Measurements from ENCODE around the gene CCDC69.
"Not testable (repeated sequence)": the region's sequence is repeated elsewhere in the genome, so short reads cannot be mapped to it uniquely, and the experiment has no call there.

Gene CCDC69

DNA sequence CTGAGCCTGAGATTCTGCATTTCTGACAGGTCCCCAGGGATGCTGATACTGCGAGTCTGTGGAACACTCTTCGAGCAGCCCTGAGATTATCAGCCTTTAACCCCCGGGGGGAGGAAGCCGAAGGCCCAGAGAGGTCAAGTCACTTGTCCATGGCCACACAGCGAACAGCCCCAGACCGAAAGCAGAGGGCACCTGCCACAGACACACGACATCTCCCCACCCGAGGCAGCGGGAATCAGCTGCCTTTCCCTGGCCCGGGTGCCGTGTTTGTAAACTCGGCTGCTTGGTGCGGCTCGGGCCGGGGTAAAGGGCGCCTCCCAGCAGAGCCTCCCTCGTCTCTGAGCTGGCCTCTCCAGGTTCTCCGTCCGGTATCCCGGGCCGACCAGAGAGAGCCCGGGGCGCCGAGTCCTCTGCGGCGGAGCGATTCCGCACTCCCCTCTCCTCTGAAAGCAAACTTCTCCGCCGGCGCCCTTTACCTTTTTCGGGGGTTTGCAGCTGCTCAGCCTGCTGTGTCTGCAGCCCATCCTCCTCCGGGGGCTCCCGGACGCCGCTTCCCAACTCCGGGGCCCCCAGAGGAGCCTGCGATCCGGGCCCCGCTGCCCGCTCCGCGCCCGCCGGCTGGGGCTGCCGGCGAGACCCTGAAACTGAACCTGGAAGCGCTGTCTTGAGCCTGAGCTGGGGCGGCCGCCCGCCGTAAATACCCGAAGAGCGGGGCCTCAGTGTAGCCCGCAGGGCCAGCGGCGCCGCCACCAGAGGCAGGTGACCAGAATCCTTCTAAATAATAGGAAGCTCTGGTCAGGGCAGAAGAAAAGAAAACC, at the start of gene CCDC69:
CCDC69 (minus strand) TSS at position 646 of the 818 bp plus-strand sequence; CDS start at position 524, 122 bp downstream.
- H3K4me3 Mint-ChIP-seq: peak within 1 kb of the TSS; percentile 85
- H3K36me3 Mint-ChIP-seq: peaks cover 4% of the 10 kb centered on the region
- peaks cover 58% of the 10 kb centered on the region for H3K4me1 Mint-ChIP-seq (ENCODE audit: low read depth)
- H3K9me3 Mint-ChIP-seq (ENCODE audit: low read depth): no peaks in the 10 kb centered on the region
- H3K27ac Mint-ChIP-seq: peak within 1 kb of the TSS; percentile 96
- no peaks in the 10 kb centered on the region for H3K27me3 Mint-ChIP-seq

DNA sequence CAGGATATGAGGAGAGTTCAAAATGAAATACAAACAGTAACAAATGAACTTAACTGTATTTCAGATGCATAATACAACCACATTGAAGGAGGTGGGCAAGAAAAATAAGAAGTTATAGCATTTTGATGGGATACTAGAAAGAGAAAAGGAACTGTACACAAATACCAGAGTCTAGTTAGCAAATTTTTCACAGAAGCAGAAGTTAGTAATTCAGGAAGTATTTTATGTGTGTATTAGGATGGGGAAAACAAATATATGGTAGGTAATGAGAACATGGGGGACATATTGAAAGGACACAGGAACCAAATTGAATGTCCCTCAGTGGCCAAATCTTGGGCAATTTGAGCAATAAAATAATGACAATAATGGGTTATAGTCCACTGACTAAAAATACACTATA, 47.4 kb upstream of the CCDC69 start:
- Mint-ChIP-seq H3K4me3 (no peak overlapping the region), H3K27me3 (no peaks in the 10 kb centered on the region), H3K27ac (no peak overlapping the region), H3K4me1 (ENCODE audit: low read depth) (no peaks in the 10 kb centered on the region), H3K36me3 (no peaks in the 10 kb centered on the region), H3K9me3 (ENCODE audit: low read depth) (no peaks in the 10 kb centered on the region)

DNA sequence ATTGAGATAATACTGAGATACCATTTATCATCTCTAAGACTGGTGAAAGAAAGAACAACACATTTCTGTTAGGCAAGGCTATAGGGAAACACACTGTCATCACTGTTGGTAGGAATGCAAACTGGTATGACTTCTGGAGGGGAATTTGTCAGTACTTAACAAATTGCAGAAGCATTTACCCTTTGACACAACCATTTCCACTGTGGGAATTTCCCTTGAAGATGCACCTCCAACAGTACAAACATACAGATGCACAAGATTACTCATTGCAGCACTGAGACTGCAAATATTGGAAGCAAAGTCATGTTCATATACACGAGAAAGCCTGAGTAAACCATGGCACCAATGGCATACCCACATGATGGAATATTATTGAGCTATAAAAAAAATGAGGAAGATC, 46.7 kb upstream of the CCDC69 start:
- Mint-ChIP-seq H3K4me3 (no peak overlapping the region), H3K27me3 (no peaks in the 10 kb centered on the region), H3K9me3 (ENCODE audit: low read depth) (no peaks in the 10 kb centered on the region)

GRCh38 chr5:151267491-151268260, 43.8 kb upstream of the CCDC69 start:
- peaks cover 2% of the 10 kb centered on the region for H3K4me1 Mint-ChIP-seq (ENCODE audit: low read depth)
- H3K36me3 Mint-ChIP-seq: peaks cover 6% of the 10 kb centered on the region
- no peaks in the 10 kb centered on the region for H3K27me3 Mint-ChIP-seq
- no peaks in the 10 kb centered on the region for H3K9me3 Mint-ChIP-seq (ENCODE audit: low read depth)
- H3K27ac Mint-ChIP-seq: no peak overlapping the region
- H3K4me3 Mint-ChIP-seq: no peak overlapping the region

More for the DNA sequence above, 46.7 kb upstream of the CCDC69 start:
- no peak overlapping the region for H3K27ac Mint-ChIP-seq
- no peaks in the 10 kb centered on the region for H3K4me1 Mint-ChIP-seq (ENCODE audit: low read depth)
- H3K36me3 Mint-ChIP-seq: no peaks in the 10 kb centered on the region

- no peak overlapping the region for H3K27ac Mint-ChIP-seq
- H3K4me3 Mint-ChIP-seq: no peak overlapping the region
- H3K27me3 Mint-ChIP-seq: no peaks in the 10 kb centered on the region
- H3K9me3 Mint-ChIP-seq (ENCODE audit: low read depth): no peaks in the 10 kb centered on the region
- peaks cover 11% of the 10 kb centered on the region for H3K36me3 Mint-ChIP-seq
- peaks cover 2% of the 10 kb centered on the region for H3K4me1 Mint-ChIP-seq (ENCODE audit: low read depth)
Observed at GRCh38 chr5:151264113-151264512, 40.2 kb upstream of the CCDC69 start.

- no peaks in the 10 kb centered on the region for H3K27me3 Mint-ChIP-seq
- H3K36me3 Mint-ChIP-seq: peaks cover 11% of the 10 kb centered on the region
- H3K27ac Mint-ChIP-seq: no peak overlapping the region
- H3K4me3 Mint-ChIP-seq: no peak overlapping the region
- no peaks in the 10 kb centered on the region for H3K9me3 Mint-ChIP-seq (ENCODE audit: low read depth)
- H3K4me1 Mint-ChIP-seq (ENCODE audit: low read depth): peaks cover 2% of the 10 kb centered on the region
Observed at GRCh38 chr5:151262532-151262931, 38.6 kb upstream of the CCDC69 start.

DNA sequence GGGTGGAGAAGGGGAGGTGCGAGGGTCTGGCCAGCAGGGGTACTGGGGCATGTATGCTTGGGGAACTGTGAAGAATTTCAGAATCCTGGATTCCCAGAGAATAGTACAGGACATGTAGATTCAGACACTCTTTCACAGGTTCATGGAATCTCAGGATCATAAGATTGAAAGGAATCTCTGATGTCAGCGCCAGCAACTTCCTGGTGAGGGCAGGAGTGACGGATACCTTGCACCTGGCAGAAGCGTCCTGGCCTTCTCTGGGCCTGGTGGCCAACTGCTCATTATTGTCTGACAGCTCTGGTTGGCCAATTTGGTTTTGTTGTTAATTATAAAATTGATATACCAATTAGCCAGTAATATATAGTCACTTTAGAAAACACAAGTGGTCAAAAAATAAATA, 36.0 kb upstream of the CCDC69 start:
- Mint-ChIP-seq H3K27ac (no peak overlapping the region), H3K4me3 (no peak overlapping the region), H3K4me1 (ENCODE audit: low read depth) (peaks cover 8% of the 10 kb centered on the region), H3K27me3 (no peaks in the 10 kb centered on the region), H3K36me3 (peaks cover 11% of the 10 kb centered on the region), H3K9me3 (ENCODE audit: low read depth) (no peaks in the 10 kb centered on the region)

- Mint-ChIP-seq H3K4me3 (no peak overlapping the region), H3K27ac (no peak overlapping the region), H3K4me1 (ENCODE audit: low read depth) (peaks cover 13% of the 10 kb centered on the region), H3K9me3 (ENCODE audit: low read depth) (no peaks in the 10 kb centered on the region), H3K27me3 (no peaks in the 10 kb centered on the region), H3K36me3 (peaks cover 7% of the 10 kb centered on the region)
Observed at GRCh38 chr5:151258816-151259215, 34.9 kb upstream of the CCDC69 start.

- no peak overlapping the region for H3K4me3 Mint-ChIP-seq
- no peak overlapping the region for H3K27ac Mint-ChIP-seq
- H3K27me3 Mint-ChIP-seq: no peaks in the 10 kb centered on the region
- H3K36me3 Mint-ChIP-seq: peaks cover 5% of the 10 kb centered on the region
- H3K4me1 Mint-ChIP-seq (ENCODE audit: low read depth): peaks cover 19% of the 10 kb centered on the region
- H3K9me3 Mint-ChIP-seq (ENCODE audit: low read depth): no peaks in the 10 kb centered on the region
Observed at GRCh38 chr5:151258201-151258611, 34.3 kb upstream of the CCDC69 start.

- Mint-ChIP-seq H3K27ac (no peak overlapping the region), H3K4me3 (no peak overlapping the region), H3K9me3 (ENCODE audit: low read depth) (no peaks in the 10 kb centered on the region), H3K27me3 (no peaks in the 10 kb centered on the region), H3K4me1 (ENCODE audit: low read depth) (peaks cover 19% of the 10 kb centered on the region), H3K36me3 (peaks cover 5% of the 10 kb centered on the region)
Observed at GRCh38 chr5:151257731-151258181, 33.9 kb upstream of the CCDC69 start.

GRCh38 chr5:151255621-151256286, 31.9 kb upstream of the CCDC69 start:
- H3K36me3 Mint-ChIP-seq: no peaks in the 10 kb centered on the region
- H3K27ac Mint-ChIP-seq: no peak overlapping the region
- no peaks in the 10 kb centered on the region for H3K9me3 Mint-ChIP-seq (ENCODE audit: low read depth)
- H3K4me3 Mint-ChIP-seq: no peak overlapping the region
- no peaks in the 10 kb centered on the region for H3K27me3 Mint-ChIP-seq
- H3K4me1 Mint-ChIP-seq (ENCODE audit: low read depth): peaks cover 31% of the 10 kb centered on the region

DNA sequence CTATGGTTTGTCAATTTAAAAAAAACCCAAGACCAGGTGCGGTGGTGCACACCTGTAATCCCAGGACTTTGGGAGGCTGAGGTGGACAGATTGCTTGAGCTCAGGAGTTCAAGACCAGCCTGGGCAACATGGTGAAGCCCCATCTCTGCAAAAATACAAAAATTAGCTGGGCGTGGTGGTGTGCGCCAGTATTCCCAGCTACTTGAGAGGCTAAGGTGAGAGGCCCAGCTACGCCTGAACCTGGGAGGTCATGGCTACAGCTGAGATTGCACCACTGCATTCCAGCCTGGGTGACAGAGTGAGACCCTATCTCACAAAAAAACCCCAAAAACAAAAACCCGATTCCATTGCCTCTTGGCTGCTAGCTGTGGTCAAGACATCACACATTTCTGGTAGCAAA, 31.1 kb upstream of the CCDC69 start:
- H3K4me3 Mint-ChIP-seq; H3K27ac Mint-ChIP-seq; H3K27me3 Mint-ChIP-seq; H3K9me3 Mint-ChIP-seq (ENCODE audit: low read depth); H3K36me3 Mint-ChIP-seq: not testable (repeated sequence)
- H3K4me1 Mint-ChIP-seq (ENCODE audit: low read depth): peaks cover 31% of the 10 kb centered on the region

DNA sequence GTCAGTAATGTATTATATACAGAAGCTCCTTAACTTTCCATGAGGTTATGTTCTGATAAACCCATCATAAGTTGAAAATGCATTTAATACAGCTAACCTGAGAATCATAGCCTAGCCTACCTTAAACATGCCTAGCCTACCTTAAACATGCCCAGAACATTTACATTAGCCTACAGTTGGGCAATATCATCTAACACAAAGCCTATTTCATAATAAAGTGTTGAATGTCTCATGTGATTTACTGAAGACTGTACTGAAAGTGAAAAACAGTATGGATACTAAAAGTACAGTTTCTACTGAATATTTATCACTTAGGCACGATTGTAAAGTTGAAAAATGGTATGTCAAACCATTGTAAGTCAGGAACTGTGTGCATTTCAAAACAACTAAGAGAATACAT, 30.7 kb upstream of the CCDC69 start:
- Mint-ChIP-seq H3K36me3 (no peaks in the 10 kb centered on the region), H3K27me3 (no peaks in the 10 kb centered on the region), H3K4me3 (peak overlapping the region; percentile 6), H3K27ac (no peak overlapping the region), H3K4me1 (ENCODE audit: low read depth) (peaks cover 31% of the 10 kb centered on the region), H3K9me3 (ENCODE audit: low read depth) (no peaks in the 10 kb centered on the region)

GRCh38 chr5:151253605-151253950, 29.7 kb upstream of the CCDC69 start:
- Mint-ChIP-seq H3K4me3 (peak overlapping the region; percentile 94), H3K27ac (peak overlapping the region; percentile 67), H3K9me3 (ENCODE audit: low read depth) (no peaks in the 10 kb centered on the region), H3K4me1 (ENCODE audit: low read depth) (peaks cover 31% of the 10 kb centered on the region), H3K36me3 (no peaks in the 10 kb centered on the region), H3K27me3 (no peaks in the 10 kb centered on the region)

All from activated naive CD8-positive, alpha-beta T cell (primary cell).